ENCODE measurements around the gene NGFR. TPM values are rescaled to one million over a fixed set of nuclear protein-coding genes. Genes with fewer than 3 reads are reported as not detected.

The NGFR gene
- total and polyA plus RNA-seq, 2 donors (not counting 1 experiment from before 2014, with no cell fraction given), result 0.31 to 1.6 TPM

GRCh38 chr17:49483599-49484509 lies 11.2 kb upstream of the NGFR start:
- Histone ChIP-seq H4K20me1 (ENCODE audit: control insufficient read depth, insufficient read depth, low read length, poor library complexity, severe bottlenecking) (no peaks in the 10 kb centered on the region), H3K9ac (ENCODE audit: low read length) (no peak overlapping the region), H3K4me1 (ENCODE audit: control insufficient read depth in 2 of 2, insufficient read depth in 2 of 2, low read length in 2 of 2) (no peaks in the 10 kb centered on the region), H3K4me2 (replicated peaks; ENCODE audit: low read depth, low read length, poor library complexity, severe bottlenecking) (no peak overlapping the region), H3K27me3 (replicated peaks in 1 of 4; ENCODE audit: control extremely low read depth in 1 of 4, control insufficient read depth in 3 of 4, insufficient read depth in 4 of 4, low read length in 3 of 4) (peaks cover 0 to 60% (median 5%) of the 10 kb centered on the region in 4 experiments), H3K79me2 (ENCODE audit: control insufficient read depth, insufficient read depth, low read length) (no peaks in the 10 kb centered on the region), H3K36me3 (replicated peaks in 1 of 2; ENCODE audit: control extremely low read depth in 1 of 2, control insufficient read depth in 1 of 2, extremely low read depth in 1 of 2, insufficient read depth in 2 of 2, low read length in 1 of 2) (no peaks in the 10 kb centered on the region), H3K4me3 (ENCODE audit: control extremely low read depth in 1 of 5, extremely low read depth in 1 of 5, insufficient read depth in 1 of 5, low read depth in 2 of 5, low read length in 4 of 5) (no peak overlapping the region), H3K27ac (ENCODE audit: low read length in 2 of 2) (no peak overlapping the region), H3K9me3 (ENCODE audit: control extremely low read depth in 1 of 3, control insufficient read depth in 2 of 3, insufficient read depth in 1 of 3, low read length in 2 of 3) (no peaks in the 10 kb centered on the region), H2AFZ (ENCODE audit: insufficient read depth, low read depth, low read length, poor library complexity, severe bottlenecking) (no peak overlapping the region)
- no peak for TF ChIP-seq EZH2 (IDR thresholded peaks at IDR 0.05; ENCODE audit: borderline replicate concordance, insufficient read depth, low read depth, low read length, poor library complexity, severe bottlenecking)
- no peak for TF ChIP-seq CTCF (IDR thresholded peaks at IDR 0.05)
- intact Hi-C loops (cut with micrococcal nuclease), result no loop called here
- ChIA-PET POLR2A (no interaction called here), CTCF (no interaction called here)
- Mint-ChIP-seq H3K4me1 (no peaks in the 10 kb centered on the region), H3K27ac (no peak overlapping the region), H3K27me3 (peaks cover 75% of the 10 kb centered on the region), H3K4me3 (no peak overlapping the region), H3K9me3 (ENCODE audit: insufficient read depth) (no peaks in the 10 kb centered on the region)
- no peak for DNase-seq
- no peak for ATAC-seq (ENCODE audit: low read depth)
- 61% methylated on average over 7 of the region's 9 CpGs for WGBS (ENCODE audit: insufficient coverage)

GRCh38 chr17:49484588-49484987 lies 10.5 kb upstream of the NGFR start:
- H3K4me1 ChIP-seq (ENCODE audit: control insufficient read depth in 2 of 2, insufficient read depth in 2 of 2, low read length in 2 of 2), result no peaks in the 10 kb centered on the region
- H3K36me3 ChIP-seq (replicated peaks in 1 of 2; ENCODE audit: control extremely low read depth in 1 of 2, control insufficient read depth in 1 of 2, extremely low read depth in 1 of 2, insufficient read depth in 2 of 2, low read length in 1 of 2), result no peaks in the 10 kb centered on the region
- peaks cover 0 to 54% (median 5%) of the 10 kb centered on the region in 4 experiments for H3K27me3 ChIP-seq (replicated peaks in 1 of 4; ENCODE audit: control extremely low read depth in 1 of 4, control insufficient read depth in 3 of 4, insufficient read depth in 4 of 4, low read length in 3 of 4)
- no peak overlapping the region for H3K27ac ChIP-seq (ENCODE audit: low read length in 2 of 2)
- Mint-ChIP-seq H3K27ac (no peak overlapping the region), H3K4me1 (no peaks in the 10 kb centered on the region), H3K4me3 (no peak overlapping the region), H3K27me3 (peaks cover 75% of the 10 kb centered on the region), H3K9me3 (ENCODE audit: insufficient read depth) (no peaks in the 10 kb centered on the region)
- intact Hi-C loops (cut with micrococcal nuclease), result no loop called here
- ChIA-PET CTCF (no interaction called here), POLR2A (no interaction called here)
- 100% methylated on average over 1 of the region's 10 CpGs for WGBS (ENCODE audit: insufficient coverage)
- H2AFZ ChIP-seq (ENCODE audit: insufficient read depth, low read depth, low read length, poor library complexity, severe bottlenecking), result no peak overlapping the region
- no peak for DNase-seq
- H3K4me3 ChIP-seq (ENCODE audit: control extremely low read depth in 1 of 5, extremely low read depth in 1 of 5, insufficient read depth in 1 of 5, low read depth in 2 of 5, low read length in 4 of 5), result no peak overlapping the region
- H3K4me2 ChIP-seq (replicated peaks; ENCODE audit: low read depth, low read length, poor library complexity, severe bottlenecking), result no peak overlapping the region
- ATAC-seq (ENCODE audit: low read depth), result no peak
- H3K79me2 ChIP-seq (ENCODE audit: control insufficient read depth, insufficient read depth, low read length), result no peaks in the 10 kb centered on the region
- no peak overlapping the region for H3K9ac ChIP-seq (ENCODE audit: low read length)
- H3K9me3 ChIP-seq (ENCODE audit: control extremely low read depth in 1 of 3, control insufficient read depth in 2 of 3, insufficient read depth in 1 of 3, low read length in 2 of 3), result no peaks in the 10 kb centered on the region
- no peak for TF ChIP-seq CTCF (IDR thresholded peaks at IDR 0.05)
- TF ChIP-seq EZH2 (IDR thresholded peaks at IDR 0.05; ENCODE audit: borderline replicate concordance, insufficient read depth, low read depth, low read length, poor library complexity, severe bottlenecking), result no peak
- no peaks in the 10 kb centered on the region for H4K20me1 ChIP-seq (ENCODE audit: control insufficient read depth, insufficient read depth, low read length, poor library complexity, severe bottlenecking)
